GM21447 (cell line): ENCODE results near the gene GLDC.
"Not testable (repeated sequence)": the region's sequence is repeated elsewhere in the genome, so short reads cannot be mapped to it uniquely, and the experiment has no call there.

Experiments used
- ATAC-seq: cut with Tn5 transposase; IDR thresholded peaks from one replicate; pipeline ENCODE4 v1.9.1; 2021; ENCODE audit not compliant: unreplicated experiment

The GLDC gene

DNA sequence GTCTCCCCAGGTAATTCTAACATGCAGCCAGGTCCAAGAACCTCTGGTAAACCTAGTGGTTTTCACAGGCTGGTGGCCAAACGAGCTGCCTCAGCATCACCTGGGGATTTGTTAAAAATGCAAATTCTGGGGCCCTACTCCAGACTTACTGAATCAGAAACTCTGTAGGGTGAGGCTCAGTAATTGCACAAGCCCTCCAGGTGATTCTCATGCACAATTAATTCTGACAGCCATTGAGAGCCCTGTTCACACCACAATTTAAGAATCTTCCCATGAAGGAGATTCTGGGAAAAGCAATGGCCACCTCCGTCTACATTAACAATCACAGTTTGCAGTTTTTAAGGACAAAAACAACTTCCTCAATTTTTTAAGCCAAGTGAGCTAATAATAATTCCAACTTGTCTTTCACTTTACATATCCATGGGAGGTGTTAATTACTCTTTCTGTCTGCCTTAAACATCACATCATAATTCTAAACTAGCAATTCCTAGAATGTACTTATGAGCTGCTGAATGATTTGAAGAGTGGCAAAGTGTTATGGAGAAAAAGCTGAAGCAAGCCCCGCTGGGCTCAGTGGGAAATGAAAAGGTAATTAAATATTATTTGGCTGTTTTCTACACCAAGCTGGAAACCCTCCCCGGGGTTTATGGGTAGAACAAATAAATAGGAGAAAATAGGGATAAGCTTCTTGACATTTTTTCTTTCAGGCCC lies 70.0 kb downstream of the GLDC start:
- ATAC-seq: peak; percentile 87

DNA sequence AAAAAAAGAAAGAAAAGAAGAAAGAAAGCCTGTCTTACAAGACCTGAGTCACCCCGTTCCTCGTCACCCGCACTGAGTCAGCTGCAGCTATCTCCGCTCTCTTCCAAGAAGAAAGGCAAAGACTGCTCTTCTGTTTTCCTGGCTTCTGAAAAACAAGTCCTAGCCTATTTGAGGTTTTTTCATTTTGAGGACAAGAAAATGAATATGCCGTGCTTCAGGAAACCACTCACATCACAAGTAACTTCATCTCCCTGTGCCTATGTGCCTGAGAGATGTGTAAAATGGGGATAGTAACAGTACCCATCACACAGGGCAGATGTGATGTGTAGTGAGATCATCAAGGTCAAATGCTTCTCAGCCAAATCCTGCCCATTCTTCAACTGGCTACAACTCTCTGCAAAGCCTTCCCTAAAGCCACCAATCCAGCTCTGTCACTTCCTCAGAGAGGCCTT lies 78.4 kb downstream of the GLDC start:
- no peak for ATAC-seq

DNA sequence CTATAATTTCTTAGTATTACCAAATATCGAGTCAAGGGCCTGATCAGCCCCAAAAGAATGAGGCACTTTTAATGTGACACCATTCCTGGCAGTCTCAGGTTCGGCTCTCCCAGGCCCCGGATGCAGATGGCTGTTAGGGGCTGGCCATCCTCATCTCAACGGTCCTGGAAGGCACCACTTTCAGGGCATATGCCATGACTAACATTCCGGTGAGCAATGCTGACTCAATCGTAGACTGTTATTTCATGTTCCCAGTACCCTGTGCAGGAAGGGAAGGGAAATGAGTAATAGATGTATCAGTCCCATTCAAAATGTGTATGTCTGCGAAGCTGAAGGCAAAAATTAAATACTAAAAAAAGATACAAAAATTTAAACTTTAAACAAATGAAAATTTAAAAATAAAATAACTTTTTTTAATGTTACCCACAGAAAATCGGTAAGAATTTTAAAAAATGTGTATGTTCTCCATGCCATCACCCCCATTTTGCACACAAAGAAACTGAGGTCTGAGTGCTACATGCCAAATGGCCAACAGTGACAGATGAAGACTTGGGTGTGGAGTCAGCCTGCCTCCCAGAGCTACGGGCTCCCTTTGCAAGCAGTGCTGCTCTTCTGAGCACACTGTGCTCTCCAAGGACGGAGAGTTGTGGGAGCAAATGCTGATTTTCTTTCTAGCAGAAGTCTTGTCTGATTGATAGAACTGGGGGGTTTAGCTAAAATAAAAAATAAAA lies 79.0 kb downstream of the GLDC start:
- ATAC-seq: no peak

DNA sequence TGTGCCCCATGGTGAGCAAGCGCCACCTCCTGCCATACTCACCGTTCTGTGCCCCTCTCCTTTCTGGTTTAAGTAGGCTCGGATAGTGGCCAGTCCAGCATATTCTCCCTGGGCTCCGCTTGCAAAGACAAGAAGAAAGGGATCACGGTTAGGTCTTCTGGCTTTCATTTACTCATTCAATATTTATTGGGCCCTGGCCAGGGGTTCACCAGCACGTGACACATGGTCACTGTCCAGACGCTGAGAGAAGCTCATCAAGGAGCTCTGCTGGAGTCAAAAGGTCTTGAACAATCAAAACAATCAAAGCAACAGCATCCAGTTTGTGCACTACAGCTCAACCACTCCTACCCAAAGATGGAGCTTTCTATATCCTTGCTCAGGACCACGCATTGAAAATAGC lies 80.2 kb downstream of the GLDC start:
- no peak for ATAC-seq

DNA sequence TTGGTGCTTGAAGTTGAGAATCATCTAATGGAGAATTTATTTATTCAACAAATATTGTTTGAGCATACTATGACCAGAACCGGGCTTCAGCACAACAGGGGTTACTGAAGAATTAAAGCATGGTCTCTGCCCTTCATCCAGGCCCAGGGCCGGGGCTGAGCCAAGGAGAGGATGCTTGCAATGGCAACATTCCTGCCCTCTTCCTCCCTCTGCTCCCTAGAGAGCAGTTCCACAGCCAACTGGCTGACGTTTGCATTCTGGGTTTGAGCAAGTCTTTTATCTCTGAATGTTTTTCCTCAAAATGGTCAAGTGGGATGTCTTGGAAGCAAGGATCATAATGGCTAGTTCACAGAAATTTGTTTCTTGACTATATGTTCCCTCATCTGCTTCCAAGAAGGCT lies 80.7 kb downstream of the GLDC start:
- no peak for ATAC-seq

DNA sequence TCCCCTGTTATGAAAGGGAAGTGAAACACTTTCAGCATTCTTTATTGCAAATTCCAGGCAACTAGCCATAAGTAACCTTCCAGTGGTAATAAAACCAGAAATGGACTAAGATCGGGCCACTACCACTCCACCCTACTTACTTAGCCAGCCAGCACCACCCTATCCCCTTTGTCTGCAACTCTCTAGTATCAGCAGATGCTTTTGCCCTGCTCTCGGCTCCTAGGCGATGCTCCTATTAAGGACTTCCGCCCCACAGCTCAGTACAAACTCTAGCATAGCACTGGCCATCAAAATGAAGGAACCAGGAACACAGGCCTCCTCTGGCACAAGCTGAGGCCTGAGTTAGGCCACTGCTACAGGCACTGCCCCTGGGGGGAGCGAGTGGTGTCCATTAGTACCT lies 81.2 kb downstream of the GLDC start:
- no peak for ATAC-seq

DNA sequence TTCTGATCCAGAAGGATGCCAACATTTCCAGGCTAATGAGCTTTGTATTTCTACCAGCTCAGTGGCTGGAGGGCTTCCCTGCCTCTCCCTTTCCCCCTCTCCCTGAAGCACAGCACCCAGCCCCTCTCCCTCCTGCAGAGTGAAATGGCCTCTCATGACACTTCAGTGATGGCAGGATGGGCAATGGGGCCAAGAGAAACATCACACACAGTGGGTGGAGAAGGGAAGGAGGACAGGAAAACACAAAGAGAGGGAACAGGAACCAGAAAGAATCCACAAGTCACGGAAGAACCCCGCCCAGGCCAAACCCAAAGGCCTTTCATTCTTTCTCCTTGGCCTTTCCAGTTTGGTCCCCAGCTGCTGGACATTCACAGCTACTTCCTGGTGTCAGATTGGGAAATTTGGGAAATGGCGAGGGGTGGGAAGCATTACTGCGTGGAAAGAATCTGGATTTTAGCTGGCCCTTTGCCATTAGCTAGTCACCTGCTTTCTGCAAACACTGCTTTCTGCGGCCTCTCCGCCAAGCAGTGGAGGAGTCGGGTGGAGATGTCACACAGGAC lies 82.6 kb downstream of the GLDC start:
- ATAC-seq: no peak

DNA sequence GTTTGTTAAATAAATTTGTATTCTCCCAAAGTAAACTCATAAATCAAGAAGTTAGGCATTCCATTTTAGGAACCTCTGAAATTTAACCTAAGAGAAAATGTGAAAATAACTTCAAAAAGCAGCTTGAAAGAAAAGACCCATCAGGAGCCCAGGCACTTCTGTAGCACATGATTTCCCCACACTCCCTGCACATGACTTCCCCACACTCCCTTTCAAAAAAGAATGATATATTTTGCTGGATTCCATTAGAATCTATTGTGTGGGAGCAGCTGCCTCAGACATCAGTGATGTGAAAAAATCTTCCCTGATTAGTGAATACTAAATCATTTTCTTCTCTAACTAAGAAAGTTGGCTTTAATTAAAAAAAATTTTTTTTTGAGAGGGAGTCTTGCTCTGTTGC lies 83.3 kb downstream of the GLDC start:
- no peak for ATAC-seq

DNA sequence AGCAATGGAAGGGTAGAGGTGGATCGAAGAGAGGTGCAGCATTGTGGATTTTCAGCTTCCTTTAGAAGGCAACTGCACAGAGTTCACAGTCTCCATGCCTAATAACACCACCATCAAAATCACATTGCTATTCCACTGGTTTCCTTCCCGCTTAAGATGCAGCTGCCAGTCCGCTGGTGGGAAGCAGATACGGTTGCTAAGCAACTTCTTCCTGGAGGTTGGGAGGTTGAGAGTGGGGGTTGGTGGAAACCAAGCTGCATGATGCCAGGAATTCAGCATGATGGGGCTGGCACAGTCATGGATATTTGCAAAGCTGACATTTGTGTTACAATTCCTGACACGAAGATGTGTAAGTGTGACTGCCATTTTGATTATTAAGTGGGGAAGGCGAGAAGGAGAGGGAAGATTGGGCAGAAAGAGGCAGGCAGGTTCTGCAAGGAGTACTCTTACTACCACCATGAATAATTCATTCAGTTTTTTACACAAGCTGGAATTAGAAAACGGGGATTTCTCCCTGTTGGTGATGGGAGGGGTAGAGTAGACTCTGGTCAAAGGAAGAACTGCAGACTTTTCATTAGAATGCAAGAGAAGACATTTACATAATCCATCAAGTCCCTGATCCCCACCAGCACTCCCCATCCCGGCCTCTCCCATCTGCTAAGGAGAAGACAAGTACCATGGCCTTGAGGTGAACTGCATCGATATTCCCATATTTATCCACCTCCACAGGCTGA lies 87.5 kb downstream of the GLDC start:
- ATAC-seq: no peak

DNA sequence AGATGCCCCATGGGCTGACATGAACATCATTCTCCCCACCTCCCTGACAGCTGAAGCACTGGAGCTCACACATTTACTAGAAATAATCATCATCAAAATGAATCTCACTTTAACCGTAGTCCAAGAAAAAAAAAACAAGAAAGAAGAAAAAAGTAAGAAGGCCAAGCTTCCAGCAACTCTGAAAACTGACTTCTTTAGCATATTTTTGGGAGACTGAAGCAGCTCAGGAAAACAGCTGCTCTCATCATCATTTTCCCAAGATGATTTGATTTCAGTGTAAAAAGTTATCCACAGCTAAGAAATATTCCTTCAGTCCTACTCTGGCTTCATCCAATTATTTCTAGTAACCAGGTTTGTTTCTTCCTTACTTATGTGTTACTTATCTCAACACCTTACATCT lies 91.7 kb downstream of the GLDC start:
- ATAC-seq: no peak

DNA sequence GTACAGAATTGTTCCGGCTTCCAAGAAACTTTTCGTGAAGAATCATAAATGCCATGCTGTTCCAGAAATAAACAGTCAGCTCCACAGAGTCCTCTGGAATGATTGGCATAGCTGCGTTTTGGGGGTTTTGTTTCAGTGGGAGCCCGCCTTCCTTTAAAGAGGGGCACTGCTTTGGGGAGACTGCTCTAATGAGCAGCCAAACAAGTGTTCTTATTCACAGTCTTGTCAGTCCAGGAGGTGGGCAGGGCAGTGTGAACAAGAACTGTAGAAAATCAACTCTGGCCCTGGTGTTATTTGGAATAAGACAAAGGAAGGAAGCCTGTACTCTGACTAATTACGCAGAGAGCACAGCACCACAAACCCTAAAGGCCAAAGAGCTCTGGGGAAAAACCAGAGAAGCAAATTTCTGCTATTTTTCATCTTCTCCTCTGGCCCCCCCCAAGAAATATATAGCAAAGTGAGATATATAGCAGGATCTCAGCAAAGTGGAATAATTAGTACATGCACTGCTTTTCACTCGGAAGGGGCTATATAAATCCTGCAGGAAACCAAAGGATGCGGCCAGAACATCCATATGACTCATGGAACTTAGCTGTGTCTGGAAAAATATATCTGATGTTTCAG lies 92.9 kb downstream of the GLDC start:
- no peak for ATAC-seq

DNA sequence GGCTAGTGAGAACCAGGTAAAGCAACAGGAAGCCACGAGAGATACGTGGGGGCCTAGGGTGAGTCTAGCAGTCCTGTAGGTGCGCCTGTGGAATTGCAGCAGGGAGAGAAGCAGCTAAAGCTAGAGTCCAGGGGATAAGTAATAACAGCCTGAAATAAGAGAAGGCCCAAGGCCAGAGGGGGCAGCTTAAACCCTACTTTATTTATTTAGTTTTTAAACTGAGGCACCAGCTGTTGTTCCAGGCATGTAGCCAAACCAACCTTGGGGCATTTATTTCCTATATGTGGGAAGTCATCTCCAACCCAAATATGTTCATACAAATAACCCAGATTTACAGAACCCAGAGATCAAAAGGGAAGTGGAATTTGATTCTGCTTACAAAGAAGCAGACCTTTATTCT lies 93.5 kb downstream of the GLDC start:
- ATAC-seq: no peak

DNA sequence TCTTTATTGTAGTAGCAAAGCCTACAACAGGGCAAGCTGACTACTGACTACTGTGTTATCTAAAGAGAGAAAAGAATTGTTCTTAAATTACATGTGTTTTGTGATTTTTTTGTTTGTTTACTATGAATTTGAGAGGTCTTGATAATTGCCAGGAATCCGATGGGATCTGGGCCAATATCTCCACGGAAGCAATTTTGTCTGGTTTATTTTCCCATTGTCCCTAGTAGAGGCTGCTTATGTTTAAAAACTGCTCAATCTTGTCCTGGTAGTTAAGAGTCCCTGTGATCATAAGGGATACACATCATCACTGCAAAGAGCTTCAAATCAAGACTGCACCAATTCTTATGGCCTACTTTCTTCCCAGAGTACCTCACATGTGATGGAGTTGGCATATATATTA lies 94.4 kb downstream of the GLDC start:
- no peak for ATAC-seq

DNA sequence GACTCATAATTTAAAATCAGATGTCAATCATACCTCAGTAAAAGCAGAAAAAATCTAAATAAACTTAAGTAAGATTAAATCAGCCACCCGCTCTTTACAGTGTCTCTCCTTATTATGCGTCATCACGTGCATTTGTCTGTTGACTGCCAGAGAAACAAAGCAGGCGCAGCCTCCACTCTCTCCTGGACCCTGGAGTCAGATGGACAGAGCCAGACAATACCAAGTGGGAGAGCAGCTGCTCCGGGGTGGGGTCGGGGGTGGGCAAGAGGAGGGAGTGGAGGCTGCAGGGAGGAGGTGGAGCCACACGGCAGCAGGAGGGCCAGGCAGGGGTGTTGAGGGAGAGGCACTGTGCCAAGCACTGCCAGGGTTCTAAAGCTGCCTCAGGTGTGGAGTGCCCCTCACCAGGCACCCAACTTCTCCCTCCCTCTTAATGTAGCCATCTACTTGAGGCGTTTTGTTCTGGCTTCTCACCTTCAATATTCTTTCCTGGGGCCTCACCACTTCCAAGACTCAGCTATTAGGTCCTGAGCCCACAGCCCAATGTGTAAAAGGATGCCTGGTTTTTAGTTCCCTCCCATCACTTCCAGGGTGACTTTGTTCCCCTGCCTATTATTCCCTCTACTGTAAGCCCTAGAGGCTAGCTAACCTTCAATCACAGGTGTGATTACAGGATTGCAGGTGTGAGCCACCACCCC lies 96.3 kb downstream of the GLDC start:
- no peak for ATAC-seq

DNA sequence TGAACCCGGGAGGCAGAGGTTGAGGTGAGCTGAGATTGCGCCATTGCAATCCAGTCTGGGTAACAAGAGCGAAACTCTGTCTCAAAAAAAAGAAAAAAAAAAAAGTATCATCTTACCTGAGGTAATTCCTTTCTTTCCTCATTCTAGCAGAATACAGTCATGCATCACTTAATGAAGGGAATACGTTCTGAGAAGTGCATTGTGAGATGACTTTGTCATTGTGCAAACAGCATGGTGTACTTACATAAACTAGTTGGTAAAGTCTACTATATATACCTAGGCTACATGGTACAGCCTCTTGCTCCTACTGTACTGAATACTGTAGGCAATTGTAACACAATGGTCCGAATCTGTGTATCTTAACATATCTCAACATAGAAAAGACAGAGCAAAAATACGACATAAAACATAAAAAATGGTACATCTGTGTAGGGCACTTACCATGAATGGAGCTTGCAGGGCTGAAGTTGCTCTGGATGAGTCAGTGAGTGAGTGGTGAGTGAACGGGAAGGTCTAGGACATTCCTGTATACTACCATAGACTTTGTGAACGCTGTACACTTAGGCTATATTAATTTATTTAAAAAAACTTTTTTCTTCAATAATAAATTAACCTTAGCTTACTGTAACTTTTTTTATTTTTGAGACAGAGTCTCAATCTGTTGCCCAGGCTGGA lies 100.4 kb downstream of the GLDC start:
- no peak for ATAC-seq

DNA sequence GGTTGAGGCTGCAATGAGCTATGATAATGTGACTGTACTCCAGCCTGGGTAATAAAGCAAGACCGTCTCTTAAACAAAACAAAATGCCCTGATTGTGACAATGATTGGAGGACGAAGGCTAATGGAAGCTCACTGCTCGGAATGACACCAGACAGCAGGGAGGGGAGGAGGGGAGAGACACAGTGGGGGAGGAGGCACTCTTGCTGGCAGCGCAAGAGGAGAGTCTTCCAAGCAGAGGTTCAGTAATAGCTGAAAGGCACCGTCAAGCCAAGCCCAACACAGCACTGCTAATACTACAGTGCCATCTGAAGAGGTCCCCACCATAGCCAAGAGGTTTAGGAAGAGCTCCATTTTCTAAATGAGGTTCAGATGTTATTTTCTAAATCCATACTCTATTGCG lies 102.3 kb downstream of the GLDC start:
- no peak for ATAC-seq

DNA sequence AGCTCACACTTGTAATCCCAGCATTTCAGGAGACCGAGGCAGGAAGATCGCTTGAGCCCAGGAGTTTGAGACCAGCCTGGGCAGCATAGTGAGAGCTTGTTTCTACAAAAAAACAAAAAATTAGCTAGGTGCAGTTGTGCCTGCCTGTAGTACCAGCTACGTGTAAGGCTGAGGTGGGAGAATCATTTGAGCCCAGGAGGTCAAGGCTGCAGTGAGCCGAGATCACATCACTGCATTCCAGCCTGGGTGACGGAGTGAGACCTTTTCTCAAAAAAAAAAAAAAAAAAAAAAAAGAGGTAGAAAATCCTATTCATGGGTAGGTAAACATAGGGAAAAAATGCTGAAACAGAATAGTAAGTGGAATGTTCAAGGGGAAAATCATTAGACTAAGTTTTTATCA lies 102.9 kb downstream of the GLDC start:
- not testable (repeated sequence) for ATAC-seq

DNA sequence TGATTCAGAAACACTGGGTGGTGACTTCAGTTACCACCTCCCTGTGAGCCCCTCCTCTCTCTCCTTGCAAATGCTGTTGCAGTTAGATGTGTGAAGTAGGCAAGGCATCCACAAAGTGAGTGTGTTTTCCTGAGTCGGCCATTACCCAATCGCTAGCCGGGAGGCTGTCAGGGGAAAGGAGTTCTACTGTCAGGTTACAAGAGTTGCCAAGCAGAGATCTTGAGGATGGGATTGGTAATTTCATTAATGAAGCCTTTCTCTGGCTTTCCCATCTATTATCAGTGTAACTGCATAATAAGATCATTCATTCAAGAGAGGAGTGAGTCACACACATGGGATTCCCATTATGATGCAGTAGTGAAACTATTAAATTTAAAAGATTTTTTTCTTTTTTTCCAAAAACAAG lies 106.9 kb downstream of the GLDC start:
- no peak for ATAC-seq

DNA sequence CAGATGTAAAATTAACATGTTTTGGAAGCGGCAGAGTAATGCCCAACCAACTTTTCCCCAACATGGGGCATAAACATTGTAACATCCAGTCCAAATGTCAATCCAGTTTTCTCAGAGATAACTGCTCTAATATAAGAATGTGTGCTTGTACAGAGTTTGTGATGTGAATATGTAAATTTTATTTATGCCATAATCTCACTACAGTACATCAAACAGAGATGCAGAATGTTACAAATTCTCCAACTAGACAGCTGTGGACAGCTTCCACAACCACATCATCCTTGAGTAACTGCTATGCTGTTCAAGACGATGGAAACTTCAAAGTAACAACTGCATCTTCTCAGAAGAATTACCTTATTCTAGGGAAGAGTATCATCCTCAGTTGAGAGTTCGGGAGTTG lies 109.9 kb downstream of the GLDC start:
- no peak for ATAC-seq
